GM19468 (cell line): ENCODE measurements around the gene APOOL.
"Not testable (repeated sequence)": the region's sequence is repeated elsewhere in the genome, so short reads cannot be mapped to it uniquely, and the experiment has no call there.

ENCODE experiments used
- ATAC-seq: cut with Tn5 transposase; IDR thresholded peaks from one replicate; pipeline ENCODE4 v1.9.1; 2021; ENCODE audit warnings: mild to moderate bottlenecking, moderate library complexity, moderate number of reproducible peaks; ENCODE audit not compliant: unreplicated experiment; ENCODE audit errors: extremely low read depth

Gene APOOL, protein sequence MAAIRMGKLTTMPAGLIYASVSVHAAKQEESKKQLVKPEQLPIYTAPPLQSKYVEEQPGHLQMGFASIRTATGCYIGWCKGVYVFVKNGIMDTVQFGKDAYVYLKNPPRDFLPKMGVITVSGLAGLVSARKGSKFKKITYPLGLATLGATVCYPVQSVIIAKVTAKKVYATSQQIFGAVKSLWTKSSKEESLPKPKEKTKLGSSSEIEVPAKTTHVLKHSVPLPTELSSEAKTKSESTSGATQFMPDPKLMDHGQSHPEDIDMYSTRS

DNA sequence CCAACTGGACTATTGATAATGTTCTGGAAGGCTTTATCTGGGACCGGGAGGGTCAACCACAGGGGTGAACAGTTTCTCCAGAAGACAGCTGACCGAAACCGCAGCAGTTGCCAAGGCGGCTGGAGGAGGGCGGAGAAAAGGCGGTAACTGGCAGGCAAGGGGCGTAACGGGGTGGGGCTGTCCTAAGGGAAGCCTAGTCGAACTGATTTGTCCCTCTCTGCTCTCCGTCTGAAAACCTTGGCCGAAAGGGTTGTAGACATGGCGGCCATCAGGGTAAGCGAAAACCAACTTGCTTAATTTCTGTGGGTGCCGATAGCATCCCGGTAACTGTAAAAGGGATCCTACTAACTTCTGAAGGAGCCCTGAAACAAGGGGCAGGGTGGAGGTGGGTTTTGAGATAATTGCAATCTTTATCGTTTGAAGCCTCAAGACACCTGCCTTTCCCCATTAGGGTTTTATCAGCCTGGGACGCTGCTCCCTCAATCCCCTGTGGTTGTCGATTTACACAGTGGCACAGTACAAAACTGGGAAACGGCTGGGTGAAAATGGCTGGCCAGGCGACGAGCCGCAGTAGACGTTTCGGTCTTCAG is at the start of gene APOOL:
Gene APOOL, plus strand, starts transcription at position 223 of the 590 bp plus-strand sequence. Its CDS starts 36 bp downstream, at position 259.
- ATAC-seq, result peak; percentile 87

DNA sequence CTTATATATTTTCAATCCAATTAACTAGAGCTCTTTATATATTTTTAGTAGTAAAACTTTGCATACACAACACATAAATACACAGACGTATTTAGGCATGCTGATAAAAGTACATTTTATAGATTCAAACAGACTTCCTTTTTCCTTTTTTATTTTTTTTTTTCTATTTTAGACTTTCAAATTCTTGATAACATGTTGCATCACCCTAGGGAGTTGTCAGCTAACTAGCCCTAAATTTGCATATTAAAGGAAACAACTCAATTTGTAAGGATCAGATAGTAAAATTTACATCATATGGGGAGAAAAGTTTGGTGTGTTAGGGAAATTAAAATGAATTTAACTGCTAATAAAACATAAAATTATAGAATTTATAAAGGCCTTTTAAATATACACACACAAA is 47.4 kb upstream of the APOOL start:
- no peak for ATAC-seq

DNA sequence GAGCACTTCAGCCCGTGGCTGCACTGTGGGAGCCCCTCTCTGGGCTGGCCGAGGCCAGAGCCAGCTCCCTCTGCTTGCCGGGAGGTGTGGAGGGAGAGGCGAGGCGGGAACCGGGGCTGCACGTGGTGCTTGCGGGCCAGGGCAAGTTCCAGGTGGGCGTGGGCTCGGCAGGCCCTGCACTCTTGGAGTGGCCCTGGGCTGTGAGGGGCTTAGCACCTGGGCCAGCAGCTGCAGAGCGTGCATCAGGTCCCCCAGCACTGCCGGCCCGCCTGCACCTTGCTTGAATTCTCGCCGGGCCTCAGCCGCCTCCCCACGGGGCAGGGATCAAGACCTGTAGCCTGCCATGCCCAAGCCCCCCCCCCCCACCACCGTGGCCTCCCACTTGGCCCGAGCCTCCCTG is 28.9 kb upstream of the APOOL start:
- no peak for ATAC-seq

DNA sequence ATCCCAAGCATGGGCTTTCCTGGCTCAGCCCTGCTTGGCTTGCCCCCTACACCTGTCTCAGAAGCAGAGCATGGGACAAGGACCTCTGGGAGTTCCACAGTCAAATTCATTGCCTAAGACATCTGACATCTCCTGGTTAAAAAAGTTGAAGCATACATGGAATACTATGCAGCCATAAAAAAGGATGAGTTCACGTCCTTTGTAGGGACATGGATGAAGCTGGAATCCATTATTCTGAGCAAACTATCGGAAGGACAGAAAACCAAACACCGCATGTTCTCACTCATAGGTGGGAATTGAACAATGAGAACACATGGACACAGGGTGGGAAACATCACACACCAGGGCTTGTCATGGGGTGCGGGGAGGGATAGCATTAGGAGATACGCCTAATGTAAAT is 11.9 kb upstream of the APOOL start:
- ATAC-seq, result not testable (repeated sequence)

DNA sequence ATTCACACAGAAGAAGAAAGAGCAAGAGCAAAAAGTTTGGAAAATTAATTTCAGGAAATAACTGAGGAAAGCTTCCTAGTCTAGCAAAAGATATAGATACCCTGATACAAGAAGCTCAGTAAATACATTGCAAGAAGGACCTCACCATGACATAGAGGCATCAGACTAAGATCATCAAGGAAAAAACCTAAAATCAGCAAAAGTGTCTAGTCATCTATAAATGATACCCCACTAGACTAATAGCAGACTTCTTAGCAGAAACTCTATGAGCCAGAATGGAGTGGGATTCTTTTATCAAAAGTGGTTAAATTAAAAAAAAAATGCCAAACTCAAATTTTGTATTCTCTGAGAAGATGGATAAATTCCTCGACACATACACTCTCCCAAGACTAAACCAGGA is 10.5 kb upstream of the APOOL start:
- ATAC-seq, result no peak

DNA sequence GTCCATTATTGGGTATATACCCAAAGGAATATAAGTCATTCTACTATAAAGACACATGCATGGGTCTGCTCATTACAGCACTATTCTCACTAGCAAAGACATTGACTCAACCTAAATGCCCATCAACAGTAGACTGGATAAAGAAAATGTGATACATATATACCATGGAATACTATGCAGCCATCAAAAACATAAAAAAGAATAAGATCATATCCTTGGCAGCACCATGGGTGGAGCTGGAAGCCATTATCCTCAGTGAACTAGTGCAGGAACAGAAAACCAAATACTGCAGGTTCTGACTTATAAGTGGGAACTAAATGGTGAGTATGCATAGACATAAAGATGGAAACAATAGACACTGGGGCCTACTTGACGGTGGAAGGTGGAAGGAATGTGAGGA is 2.3 kb upstream of the APOOL start:
- ATAC-seq, result no peak

DNA sequence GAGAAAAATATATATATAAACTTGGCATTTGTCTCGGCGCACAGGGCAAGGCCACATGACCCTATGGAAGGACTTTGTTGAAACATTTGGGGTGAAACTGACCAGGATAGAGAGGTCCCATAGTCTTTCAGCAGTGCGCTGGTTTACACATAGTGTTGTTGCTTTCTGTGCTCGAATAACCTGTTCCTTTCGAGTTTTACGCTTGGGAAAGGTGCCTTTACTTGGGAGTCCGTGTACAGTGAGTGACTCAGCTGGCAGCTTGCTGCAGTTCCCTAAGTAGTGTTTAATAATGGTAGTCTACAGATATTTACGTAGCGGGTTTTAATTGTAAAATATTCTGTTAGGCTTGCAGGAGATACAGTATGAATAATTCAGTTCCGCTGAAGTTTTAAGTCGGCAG is 578 bp downstream of the APOOL start:
- ATAC-seq, result no peak

DNA sequence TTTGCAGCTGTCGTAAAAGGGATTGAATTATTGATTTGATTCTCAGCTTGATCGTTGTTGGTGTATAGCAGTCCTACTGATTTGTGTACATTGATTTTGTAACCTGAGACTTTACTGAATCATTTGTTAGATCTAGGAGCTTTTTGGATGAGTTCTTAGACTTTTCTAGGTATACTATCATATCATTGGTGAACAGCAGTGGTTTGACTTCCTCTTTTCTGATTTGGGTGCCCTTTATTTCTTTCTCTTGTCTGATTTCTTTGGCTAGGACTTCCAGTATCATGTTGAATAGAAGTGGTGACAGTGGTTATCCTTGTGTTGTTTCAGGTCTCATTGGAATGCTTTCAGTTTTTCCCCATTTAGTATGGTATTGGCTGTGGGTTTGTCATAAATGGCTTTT is 8.4 kb downstream of the APOOL start:
- no peak for ATAC-seq

DNA sequence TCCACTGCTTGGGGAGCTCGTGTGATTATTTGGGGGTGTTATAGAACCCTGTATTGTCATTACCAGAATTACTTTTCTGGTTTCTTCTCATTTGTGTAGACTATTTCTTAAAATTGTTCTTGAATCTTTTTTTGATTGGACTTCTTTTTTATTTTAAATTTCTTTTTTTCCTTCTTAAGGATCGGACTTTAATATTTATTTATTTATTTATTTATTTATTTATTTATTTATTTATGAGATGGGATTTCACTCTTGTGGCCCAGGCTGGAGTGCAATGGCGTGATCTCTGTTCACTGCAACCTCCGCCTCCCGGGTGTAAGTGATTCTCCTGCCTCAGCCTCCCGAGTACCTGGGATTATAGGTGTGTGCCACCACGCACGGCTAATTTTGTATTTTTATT is 11.7 kb downstream of the APOOL start:
- ATAC-seq, result not testable (repeated sequence)

DNA sequence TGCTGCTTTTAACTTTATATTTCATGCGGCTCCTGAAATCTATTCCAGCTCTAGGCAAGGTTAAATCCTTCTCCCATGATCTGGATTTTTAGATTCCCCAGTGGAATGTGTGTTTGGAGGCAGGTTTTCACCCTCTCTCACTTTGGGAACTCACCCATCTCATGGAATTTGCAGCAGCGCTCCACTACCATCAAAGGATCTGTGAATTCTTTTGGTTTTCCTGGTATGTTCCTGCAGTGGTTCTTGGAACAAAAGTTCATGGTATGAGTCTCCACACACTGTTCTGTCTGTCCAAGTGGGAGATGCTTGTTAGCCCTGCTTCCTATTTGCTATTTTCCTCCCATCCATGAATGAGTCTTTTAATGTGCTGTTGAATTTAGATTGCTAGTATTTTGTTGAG is 14.0 kb downstream of the APOOL start:
- no peak for ATAC-seq

DNA sequence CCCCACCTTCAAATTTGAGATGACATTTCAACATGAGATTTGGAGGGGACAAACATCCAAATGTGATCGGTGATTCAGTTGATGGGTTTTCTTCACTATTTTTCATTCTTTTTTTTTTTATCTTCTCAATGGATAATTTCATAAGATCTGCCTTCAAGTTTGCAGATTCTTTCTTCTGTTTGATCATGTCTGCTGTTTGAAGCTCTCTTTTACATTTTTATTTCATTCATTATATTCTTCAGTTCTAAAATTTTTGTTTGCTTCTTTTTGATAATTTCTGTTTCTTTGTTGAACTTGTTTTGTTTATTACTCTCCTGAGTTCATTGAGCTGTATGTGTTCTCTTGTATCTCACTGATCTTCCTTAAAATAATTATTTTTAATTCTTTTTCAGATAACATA is 14.8 kb downstream of the APOOL start:
- no peak for ATAC-seq

DNA sequence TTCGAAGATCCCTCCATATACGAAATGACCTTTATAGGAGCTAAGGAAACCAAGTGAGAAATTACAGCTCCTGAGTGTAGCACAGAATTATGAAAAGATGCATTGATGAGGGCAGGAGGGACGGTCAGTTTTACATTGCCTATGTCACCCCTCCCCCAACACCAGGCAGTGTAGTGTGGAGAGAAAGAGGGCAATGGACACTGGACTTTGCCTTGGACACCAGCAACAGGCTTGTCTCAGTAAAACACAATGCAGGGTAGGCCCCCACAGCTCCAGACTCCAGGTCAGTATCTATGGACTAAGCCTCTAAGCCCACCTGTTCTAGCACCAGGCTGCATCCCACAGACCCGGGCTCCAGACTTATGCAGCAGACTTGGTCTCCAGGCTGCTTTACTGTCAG is 16.5 kb downstream of the APOOL start:
- no peak for ATAC-seq

DNA sequence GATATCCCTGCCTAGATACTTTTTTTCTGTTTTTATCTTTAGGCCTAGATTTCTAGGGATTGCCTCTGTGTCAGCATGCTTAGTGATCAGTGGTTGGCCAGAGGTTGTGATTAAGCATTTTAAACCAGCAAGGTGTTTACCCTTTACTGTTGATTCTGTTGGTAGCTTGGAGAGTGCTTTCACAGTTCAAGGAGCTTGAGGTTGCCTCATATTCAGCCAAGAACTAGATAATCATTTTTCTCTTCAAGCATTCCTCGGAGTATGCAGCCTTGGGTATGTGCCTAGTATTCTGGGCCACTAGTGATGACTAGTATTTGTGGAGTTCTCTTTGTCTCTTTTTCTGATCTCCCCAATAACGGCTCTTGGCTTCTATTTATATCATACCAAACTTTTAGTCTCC is 20.4 kb downstream of the APOOL start:
- ATAC-seq, result no peak

DNA sequence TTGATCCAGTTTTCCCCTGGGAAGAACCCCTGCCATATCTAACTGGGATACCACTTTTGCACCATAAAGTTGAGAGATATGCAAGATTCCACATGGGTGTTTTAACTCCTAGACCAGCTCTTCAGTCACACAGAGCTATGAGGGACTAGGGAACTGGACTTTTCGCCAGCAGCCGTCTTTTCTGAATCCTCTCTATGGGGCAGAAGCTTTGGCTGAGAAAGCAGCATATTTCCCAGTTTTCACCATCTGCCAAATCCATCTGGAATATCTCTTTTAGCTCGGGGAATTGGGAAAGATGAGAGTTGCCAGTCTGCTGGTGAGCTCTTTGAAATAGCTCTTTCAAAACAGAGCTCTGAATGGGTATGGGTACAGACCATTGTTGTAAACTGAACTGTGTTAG is 20.9 kb downstream of the APOOL start:
- no peak for ATAC-seq

DNA sequence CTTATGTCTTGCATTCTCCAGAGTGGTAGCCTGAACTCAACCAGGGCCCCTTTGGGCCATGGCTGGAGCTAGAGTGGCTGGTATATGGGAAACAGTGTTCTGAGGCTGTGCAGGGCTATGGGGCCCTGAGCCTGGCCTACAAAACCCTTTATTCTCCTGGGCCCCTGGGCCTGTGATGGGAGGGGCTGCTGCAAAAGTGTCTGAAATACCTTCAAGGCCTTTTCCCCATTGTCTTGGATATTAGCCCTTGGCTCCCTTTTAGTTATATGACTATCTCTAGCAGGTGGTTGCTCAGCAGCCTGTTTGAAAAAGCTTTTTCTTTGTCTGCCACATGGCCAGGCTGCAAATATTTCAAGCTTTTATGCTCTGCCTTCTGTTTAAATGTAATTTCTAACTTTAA is 22.5 kb downstream of the APOOL start:
- no peak for ATAC-seq

DNA sequence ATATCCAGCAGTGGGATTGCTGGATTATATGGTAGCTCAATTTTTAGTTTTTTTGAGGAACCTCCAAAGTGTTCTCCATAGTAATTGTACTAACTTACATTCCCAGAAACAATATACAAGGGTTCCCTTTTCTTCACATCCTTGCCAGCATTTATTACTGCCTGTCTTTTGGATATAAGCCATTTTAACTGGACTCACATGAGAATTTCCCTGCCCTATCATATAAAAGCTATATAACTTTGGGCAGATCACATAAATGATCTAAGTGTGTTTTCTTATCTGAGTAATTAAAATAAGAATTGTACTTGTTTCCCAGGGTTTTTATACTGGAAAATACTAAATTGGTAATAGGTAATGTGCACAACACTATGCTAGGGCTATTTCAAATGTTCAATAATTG is 25.4 kb downstream of the APOOL start:
- no peak for ATAC-seq

DNA sequence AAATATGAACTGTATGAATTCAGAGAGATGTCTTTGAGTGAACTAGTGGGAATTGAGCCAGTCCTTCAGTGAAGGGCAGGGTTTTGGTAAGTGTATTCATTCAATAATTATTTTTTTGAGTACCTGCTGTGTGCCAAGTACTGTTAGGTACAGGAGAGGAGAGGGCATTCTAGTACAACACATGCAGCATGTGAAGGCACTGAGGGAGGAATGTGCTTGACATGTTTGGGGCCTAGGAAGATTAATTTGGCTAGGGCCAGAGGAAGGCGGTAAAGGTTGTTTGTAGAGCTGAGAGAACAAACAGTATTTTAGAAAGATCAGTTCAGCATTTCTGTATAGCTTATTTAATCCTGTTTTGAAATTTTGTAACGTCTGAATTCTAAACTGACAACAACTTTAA is 27.8 kb downstream of the APOOL start:
- no peak for ATAC-seq

DNA sequence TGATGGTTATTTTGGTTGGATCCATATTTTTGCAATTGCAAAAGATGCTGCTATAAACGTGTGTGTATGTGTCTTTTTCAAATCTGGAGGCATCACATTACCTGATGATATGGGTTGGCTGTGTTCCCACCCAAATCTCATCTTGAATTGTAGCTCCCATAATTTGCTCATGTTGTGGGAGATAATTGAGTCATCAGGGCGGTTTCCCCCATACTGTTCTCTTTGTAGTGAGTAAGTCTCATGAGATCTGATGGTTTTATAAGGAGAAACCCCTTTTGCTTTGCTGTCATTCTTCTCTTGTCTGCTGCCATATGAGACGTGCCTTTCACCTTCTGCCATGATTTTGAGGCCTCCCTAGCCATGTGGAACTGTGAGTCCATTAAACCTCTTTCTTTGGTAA is 33.4 kb downstream of the APOOL start:
- no peak for ATAC-seq

DNA sequence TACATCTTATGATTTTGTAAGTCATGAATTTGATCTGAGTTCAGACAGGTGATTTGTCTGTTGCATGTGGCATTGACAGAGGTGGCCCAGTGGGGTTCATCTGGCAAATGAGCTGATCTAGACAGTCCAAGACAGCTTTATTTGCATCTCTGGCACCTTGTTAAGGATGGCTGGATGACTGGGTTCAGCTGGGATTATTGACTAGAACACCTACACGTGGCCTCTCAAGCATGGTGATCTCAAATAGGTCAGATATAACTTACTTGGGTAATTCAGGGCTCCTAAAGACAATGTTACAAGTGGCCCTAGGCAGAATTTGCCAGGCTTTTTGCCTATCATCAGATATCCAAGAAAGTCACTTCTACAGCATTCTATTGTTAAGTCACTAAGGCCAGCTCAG is 48.0 kb downstream of the APOOL start:
- no peak for ATAC-seq

DNA sequence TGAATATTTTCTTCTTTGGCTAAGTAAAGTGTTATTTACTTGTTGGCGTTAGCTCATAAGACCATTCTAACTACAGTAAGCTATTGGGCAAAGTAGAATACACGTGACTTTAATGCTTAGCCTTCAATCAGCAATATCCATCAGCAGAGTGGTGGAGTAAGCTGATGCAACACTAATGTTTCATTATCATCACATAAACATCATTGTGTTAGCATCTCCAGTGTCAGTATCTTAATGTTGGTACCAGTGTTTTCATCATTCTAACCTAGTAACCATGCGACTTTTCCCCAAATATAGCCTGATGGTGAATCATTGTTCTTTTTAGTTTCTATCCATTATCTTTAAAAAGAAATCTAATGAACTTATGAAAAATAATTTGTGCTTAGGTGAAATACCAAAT is 48.5 kb downstream of the APOOL start:
- ATAC-seq, result no peak

DNA sequence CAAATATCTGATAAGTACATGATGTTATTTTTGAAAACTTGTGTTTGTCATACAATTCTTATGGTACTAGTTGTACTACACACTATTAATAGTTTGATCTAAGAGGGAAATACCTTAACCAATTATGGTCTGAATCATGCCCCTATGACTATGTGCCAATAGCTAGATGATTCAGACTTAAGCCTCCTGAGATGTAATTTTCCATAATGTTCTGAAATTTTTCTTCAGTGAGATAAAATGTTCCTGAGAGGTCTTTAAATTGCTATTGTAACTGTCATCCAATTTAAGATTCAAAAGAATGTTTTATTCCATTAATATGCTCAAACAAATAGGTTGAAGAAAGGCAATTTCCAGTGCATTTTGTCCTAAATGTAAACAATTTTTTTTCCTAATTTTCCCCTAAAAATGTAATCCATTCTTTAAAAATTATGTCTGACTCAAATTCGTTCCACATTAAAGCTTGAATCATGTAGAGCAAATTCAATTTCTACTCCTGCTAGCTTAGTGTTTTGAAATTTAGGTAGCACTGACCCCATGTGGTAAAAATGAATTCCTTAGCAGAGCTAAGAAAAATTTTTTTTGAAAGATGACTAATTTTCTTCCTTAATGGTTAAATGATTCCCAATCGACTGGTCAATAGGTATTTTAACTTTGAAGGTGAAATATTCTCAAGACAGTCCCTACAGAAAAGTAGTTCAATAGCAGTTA is 49.1 kb downstream of the APOOL start:
- ATAC-seq, result no peak
